Stimulated activated CD4-positive, alpha-beta T cell treated with anti-CD3 and anti-CD28 coated beads, TNF-alpha, amount 100 ng/mL, for 48 hours (primary cell): ENCODE results near the gene REP15.
"Not testable (repeated sequence)": the region's sequence is repeated elsewhere in the genome, so short reads cannot be mapped to it uniquely, and the experiment has no call there.

Source experiments
- DNase-seq, 3 donors: peaks; one replicate each; pipeline ENCODE4 v3.0.0-alpha.2; 2020; ENCODE audit warnings: low read depth in 3 of 3

Gene REP15

GRCh38 chr12:27696293-27696652 lies at the start of gene REP15:
Gene REP15, plus strand, starts transcription at chr12:27696447. Its CDS starts 116 bp downstream, at chr12:27696563.
- DNase-seq: no peak

DNA sequence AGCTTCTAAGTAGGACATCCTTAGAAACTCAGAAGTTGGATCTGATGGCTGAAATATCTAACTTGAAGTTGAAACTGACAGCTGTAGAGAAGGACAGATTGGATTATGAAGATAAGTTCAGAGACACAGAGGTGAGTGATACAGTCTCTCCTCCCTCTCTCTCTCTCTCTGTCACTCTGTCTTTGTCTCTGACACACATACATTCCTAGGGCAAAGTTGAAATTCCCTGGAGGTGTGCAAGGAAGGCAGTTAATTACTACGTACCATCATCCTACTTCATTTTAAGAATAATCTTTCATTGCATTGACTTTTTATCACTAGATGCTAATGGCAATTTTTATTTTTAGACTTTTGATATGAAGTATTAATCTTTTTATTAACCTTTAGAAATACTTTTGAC lies 46.2 kb upstream of the REP15 start:
- no peak for DNase-seq

DNA sequence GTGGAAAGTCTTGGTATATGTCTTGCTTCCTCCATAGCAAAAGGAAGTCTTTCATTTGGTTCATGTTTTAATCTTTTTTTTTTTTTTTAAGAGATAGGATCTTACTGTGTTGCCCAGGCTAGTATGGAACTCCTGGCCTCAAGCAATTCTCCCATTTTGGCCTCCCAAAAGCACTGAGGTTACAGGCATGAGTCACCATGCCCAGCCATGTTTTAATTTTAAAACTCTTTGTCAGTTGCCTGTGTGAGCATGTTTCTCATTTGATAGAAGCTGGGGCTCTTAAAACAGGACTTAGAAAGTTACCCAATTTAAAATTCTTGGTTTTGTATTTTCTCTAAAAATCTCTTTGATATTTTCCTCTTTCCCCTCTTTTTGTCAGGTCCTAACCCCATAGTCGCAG lies 45.0 kb upstream of the REP15 start:
- DNase-seq: no peak

DNA sequence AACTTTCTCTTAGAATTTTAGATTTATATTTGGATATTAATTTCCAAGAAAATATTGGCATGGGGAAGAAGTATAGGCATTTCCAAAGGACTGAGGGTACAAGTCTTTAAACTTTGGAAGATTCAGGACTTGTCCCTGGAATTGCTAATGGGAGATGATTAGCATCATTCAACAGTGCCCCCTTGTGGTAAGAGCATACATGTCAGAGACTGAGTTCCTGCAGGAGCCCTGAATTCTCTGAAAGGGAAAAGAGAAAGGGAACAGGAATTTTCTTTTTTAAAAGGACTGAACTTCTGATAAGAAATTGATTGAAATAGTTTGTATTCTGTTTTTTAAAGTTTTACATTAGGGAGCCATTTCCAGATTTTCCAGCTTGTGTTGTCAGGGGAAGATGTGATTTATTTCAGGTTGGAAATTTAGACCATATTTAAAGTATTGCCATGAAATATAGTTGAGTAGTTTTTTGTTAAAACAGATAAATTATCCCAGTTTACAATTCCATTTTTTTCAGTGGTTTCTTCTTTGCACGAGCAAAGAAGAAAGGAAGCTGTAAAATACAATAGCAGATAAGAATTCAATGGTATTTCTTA lies 44.0 kb upstream of the REP15 start:
- peak in 2 of 3 donors; percentile 14 to 44 for DNase-seq

DNA sequence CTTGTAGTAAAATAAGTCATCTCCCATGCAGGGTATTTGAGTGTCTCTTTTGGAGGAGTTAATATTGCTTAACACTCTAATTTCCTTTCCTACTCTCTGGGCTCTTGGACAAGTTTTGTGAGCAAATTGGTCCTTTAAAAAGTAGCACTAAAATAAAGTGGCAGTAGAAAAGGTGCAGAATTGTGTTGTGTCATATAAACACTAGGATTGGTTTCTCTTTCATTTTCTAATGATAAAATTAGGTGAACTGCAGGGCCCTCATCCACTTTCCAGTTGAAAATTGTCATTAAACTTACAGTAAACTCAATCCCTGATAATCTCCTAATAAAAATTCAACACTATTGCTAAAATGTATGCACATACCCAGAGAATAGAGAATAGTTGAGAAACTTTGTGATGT lies 42.6 kb upstream of the REP15 start:
- no peak for DNase-seq

DNA sequence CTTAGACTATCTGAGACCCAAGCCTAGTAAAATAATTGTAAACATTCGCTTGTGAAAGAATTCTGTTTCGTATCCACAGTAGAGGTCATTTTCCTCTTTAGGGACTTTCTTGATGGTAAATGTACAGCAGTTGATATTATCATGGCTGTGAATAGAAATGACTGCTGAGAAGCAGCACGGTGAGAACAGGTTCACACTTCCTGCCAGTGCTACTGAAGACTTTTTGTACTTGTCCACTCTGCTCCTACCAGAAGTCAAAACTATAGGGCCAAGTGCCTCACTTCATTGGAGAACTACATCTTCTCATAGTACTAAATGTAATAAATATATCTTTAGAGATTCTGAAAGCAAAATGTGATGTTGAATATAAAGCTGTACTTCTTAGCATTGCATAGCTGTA lies 40.8 kb upstream of the REP15 start:
- DNase-seq: not testable (repeated sequence)

DNA sequence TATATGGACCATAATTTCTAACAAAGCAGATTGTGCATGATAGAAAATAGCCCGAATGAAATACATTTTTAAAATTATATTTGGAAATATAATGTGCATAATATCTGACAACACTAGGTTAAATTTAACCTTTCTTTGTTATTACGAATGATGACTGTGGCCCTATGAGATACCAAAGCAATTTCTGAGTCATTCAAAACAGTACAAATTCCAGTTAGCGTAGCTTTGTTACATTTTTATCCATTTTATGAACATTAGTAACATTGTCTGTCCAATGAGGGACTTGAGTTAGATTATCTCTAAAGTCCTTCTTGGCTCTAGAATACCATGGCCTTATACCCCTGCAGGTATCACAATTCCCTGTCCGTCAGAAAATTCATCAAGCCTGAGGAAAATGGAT lies 39.0 kb upstream of the REP15 start:
- no peak for DNase-seq

DNA sequence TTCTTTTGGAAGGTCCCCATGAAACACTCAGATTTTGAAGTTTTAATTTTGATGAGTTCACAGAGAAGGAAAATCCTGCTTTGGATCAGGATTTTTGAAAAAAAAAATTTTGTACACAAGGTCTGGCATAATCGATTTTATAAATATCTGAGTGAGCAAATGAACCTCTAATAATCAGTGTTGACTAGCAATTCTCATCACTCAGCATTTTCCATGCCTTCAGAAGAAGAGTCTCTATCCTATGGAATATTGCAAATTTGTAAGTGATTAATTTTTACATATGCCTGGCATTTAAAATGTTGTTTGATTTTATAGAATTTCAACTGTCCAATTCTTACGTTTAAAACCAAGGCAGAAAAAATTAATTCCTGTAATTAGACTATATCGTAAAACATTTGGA lies 30.5 kb upstream of the REP15 start:
- no peak for DNase-seq

DNA sequence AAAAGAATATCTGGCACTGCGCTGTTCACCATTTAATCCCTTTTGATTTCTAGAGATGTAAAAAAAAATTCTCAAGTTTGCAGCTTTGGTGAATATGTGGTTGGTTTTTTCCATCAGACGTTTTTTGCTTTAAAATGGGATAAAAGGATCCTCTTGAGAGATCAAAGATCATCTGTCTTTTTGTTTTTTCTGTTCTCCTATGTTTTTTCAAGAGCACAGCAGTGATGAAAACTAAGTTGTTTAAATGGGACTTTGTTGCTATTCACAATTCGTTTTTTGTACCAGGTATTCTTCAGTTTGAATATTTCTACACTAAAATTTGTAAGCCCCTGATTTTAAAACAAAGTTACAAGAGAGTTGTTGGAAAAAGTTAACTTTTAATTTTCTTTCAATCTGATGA lies 29.7 kb upstream of the REP15 start:
- DNase-seq: no peak

- DNase-seq: no peak
Observed at GRCh38 chr12:27667540-27667939, 28.7 kb upstream of the REP15 start.

- no peak for DNase-seq
Observed at GRCh38 chr12:27672051-27672450, 24.2 kb upstream of the REP15 start.

DNA sequence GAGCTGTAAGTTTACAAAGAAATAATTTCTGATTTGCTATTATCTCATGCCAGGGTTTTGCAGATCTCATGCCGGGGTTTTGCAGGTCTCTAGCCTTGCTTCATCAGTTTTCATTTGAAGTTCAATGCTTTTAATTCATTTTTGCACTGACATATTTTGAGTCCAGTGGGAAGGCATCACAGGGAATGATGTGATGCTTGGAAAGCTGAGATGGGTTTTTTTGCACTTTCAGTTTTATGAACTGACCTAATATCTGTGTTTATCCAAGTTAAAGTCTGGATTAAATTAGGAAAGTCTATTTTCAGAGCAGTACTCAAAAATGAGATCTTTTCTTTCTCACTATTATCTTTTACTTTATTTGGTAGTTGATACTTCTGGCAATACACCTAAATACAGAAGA lies 23.6 kb upstream of the REP15 start:
- no peak for DNase-seq

GRCh38 chr12:27673101-27673718 lies 23.0 kb upstream of the REP15 start:
- no peak for DNase-seq

- no peak for DNase-seq
Observed at GRCh38 chr12:27674989-27675388, 21.3 kb upstream of the REP15 start.

GRCh38 chr12:27680619-27681018 lies 15.6 kb upstream of the REP15 start:
- DNase-seq: no peak

DNA sequence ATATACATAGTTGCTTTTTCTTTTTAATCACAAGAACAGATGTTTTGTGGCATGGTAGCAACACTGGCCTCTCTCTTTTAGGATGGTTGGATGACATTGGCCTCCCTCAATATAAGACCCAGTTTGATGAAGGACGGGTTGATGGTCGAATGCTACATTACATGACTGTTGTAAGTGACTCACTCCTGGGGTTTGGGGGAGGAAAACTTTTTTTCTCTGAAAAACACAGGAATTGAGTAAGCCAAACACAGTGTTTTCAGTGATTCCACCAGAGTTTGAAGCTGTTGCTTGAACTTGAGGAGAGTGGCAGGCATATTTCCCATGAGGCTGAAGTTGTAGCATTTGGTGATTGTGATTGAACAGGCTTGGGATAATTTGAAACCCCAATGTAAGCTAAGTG lies 13.7 kb upstream of the REP15 start:
- DNase-seq: no peak

DNA sequence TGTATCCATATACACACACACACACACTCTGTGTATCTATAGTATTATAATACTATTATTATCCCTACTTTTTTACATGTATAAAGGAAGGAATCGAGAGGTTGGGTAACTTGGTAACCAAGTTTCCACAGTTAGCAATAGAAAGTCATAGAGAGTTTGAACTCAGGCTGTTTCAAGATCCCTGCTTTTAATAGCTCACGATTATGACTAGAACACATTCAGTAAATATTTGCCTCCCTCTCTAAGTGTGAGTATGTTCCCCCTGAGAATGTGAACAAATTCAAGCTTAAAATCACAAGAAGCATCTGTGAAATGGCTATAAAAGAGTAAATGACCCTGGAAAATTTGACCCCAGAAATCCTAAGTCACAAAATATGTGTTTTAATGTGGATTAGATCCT lies 11.0 kb upstream of the REP15 start:
- no peak for DNase-seq

DNA sequence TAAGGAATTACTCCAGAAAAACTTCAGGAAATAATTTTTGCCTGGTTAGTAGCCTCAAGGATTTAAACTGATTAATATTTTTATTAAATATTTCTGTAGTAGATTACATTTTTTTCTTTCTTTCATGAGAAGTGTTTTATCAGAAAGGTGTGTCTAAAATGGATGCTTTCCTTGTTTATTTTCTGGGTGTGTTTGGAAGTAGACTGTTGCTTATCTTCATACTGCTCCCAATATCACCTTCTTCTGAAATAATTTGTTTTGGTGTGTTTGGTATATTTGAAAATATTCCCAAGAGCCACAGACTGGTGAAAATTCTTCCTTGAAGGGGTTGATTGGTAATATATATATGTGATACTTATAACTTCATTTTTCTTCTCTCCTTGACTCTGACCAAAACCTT lies 10.1 kb upstream of the REP15 start:
- DNase-seq: no peak

- no peak for DNase-seq
Observed at GRCh38 chr12:27688671-27689070, 7.6 kb upstream of the REP15 start.

DNA sequence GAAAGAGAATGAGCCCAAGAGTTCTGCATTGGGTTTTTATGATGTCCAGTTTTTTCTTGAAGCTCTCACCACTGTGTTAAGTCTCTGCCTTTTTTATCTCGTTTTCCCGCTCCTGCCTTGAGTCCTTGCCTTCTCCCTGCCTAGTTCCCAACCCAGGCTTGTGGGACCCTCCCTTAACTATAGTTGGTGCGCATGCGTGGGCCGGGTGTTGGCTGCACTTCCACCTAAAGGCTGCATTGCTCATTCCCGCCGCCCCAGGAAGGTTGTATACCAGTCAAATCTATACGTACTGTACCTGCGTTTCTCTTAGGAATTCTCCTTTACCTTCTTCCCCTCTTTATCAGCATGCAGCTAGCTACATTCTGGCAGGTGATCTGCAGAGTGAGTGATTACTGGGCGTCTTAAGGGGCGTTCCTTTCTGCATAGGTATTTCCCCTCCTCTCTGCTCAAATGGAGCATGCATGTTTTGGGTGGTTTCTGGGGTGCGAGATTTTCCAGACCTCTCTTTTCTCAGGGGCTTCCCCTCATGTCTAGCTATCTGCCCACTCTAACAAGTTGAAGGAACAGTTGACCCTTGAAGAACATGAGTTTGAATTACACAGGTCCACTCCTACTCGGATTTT lies 6.6 kb upstream of the REP15 start:
- DNase-seq: no peak

DNA sequence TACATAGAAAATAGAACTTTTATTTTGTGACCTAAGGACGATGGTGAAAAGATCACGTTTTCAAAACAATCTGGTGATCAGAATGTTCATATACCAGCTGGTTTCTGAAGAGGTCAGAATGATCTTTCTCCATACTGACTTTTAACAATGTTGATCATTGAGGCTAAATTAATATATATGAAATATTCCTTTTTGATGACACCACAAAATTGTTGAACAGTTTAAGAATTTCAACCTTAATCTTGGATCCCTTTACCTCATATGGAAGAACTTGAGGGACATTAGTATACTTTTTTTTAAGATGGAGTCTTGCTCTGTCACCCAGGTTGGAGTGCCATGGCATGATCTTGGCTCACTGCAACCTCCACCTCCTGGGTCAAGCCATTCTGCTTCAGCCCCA lies 2.8 kb upstream of the REP15 start:
- no peak for DNase-seq

DNA sequence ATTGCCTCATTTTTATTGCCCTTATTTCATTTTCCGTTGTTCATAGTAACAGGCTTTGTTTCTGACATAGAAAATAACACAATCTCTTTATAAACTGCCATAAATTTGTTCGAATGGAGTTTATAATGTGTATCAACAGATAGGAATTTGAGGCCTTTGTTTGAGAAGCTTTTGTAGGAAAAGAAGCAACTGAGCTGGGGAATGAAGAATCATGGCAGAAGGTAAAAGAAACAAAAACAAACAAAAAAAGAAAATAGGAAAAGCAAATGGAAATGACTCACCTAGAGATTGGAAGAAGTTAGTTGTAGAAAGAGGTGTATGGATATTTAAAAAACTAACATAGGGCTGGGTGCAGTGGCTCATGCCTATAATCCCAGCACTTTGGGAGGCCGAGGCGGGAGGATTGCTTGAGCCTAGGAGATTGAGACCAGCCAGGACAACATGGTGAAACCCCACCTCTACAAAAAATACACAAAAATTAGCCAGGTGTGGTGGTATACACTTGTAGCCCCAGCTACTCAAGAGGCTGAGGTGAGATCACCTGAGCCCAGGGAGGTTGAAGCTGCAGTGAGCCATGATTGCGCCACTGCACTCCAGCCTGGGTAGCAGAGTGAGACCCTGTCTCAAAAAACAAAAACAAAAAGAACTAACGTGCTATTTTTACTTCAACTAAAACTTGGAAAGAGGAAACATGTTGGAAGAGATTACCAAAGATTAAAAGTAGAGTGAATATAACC lies 523 bp upstream of the REP15 start:
- DNase-seq: no peak
